Esophagus squamous epithelium (tissue), 5 donors: ENCODE results near the gene SKA2. TPM values are rescaled to one million over a fixed set of nuclear protein-coding genes. Genes with fewer than 3 reads are reported as not detected.
"Not testable (repeated sequence)": the region's sequence is repeated elsewhere in the genome, so short reads cannot be mapped to it uniquely, and the experiment has no call there.

Source experiments
- DNase-seq: peaks from one replicate; lab custom pipeline; 2025; lab: John Stamatoyannopoulos, UW
- H3K27ac ChIP-seq, 4 donors: fragments of 200-600 bp; sonication (generic); one replicate each; pipeline ENCODE4 v1.5.1; 2016 to 2019; ENCODE audit warnings: mild to moderate bottlenecking in 1 of 4
- H3K27me3 ChIP-seq, 4 donors: fragments of 200-600 bp; sonication (generic); 1 replicate in 3 of 4; 2 replicates in 1 of 4; pipeline versions ENCODE4 v1.5.1 to v1.6.0; 2017 to 2021; ENCODE audit warnings: antibody characterized with exemption in 1 of 4
- H3K36me3 ChIP-seq, 3 donors: fragments of 200-600 bp; sonication (generic); one replicate each; pipeline ENCODE4 v1.5.1; 2016 to 2019
- H3K4me1 ChIP-seq, 3 donors: fragments of 200-600 bp; sonication (generic); one replicate each; pipeline ENCODE4 v1.5.1; 2017 to 2019
- H3K4me3 ChIP-seq, 4 donors: fragments of 200-600 bp; sonication (generic); 1 replicate in 3 of 4; 2 replicates in 1 of 4; pipeline ENCODE4 v1.5.1; 2016 to 2019; ENCODE audit warnings: mild to moderate bottlenecking in 2 of 4, moderate library complexity in 1 of 4
- H3K9me3 ChIP-seq, 3 donors: fragments of 200-600 bp; sonication (generic); one replicate each; pipeline ENCODE4 v1.5.1; 2016 to 2019
- POLR2A ChIP-seq, 4 donors: fragments of 450-650 bp; IDR thresholded peaks; one replicate each; pipeline ENCODE4 v1.6.1; 2017; ENCODE audit warnings: antibody characterized with exemption in 4 of 4, mild to moderate bottlenecking in 4 of 4, moderate library complexity in 3 of 4
- WGBS, 2 donors: methylation state at CpG; one replicate each; pipeline ENCODE4 v1.1.5; 2018; 5-methylcytosine and 5-hydroxymethylcytosine counted together
- intact Hi-C: fragments of 100-400 bp; cut with DNase I; formaldehyde crosslinking; loops from one replicate; pipeline ENCODE4 v1.15.0; 2022
- total RNA-seq, 4 donors: library from RNA; depleted of rRNA; stranded (reverse); fragments of >200 nt; gene quantifications; one replicate each; pipeline ENCODE4 v1.1.0, GENCODE V29; 2016
- TF ChIP-seq, protein P1 (sequence below), 6 experiments: fragments of 450-650 bp in 4 of 6; fragments of 200-600 bp in 2 of 6; sonication (generic) in 2 of 6; IDR thresholded peaks; one replicate each; pipeline ENCODE4 v1.5.1; 2016 to 2019; ENCODE audit warnings: antibody characterized with exemption in 6 of 6, mild to moderate bottlenecking in 4 of 6, moderate library complexity in 4 of 6
- donor health status: DM: yes; HTN: yes; CAD: no.

The SKA2 gene
- total RNA-seq, 4 donors from 2014 or later, result 12.5 to 57.2 (median 37.6) TPM

DNA sequence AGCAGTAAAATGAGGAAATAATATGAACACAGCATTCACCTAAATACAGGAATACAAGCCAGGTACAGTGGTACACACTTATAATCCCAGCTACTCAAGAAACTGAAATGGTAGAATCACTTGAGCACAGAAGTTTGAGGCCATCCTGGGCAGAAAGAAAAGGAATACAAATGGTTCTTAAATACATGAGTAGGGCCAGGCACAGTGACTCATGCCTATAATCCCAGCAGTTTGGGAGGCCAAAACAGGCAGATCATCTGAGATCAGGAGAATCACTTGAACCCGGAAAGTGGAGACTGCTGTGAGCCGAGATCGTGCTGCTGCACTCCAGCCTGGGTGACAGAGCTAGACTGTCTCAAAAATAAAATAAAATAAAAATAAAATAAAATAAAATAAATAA, 31.9 kb upstream of the SKA2 start:
- no peak overlapping the region for H3K4me3 ChIP-seq
- 85 to 88% methylated on average over 3 of the region's 3 CpGs for WGBS, 2 donors
- no peaks in the 10 kb centered on the region for H3K9me3 ChIP-seq
- no peaks in the 10 kb centered on the region for H3K4me1 ChIP-seq
- TF ChIP-seq, protein P1, sequence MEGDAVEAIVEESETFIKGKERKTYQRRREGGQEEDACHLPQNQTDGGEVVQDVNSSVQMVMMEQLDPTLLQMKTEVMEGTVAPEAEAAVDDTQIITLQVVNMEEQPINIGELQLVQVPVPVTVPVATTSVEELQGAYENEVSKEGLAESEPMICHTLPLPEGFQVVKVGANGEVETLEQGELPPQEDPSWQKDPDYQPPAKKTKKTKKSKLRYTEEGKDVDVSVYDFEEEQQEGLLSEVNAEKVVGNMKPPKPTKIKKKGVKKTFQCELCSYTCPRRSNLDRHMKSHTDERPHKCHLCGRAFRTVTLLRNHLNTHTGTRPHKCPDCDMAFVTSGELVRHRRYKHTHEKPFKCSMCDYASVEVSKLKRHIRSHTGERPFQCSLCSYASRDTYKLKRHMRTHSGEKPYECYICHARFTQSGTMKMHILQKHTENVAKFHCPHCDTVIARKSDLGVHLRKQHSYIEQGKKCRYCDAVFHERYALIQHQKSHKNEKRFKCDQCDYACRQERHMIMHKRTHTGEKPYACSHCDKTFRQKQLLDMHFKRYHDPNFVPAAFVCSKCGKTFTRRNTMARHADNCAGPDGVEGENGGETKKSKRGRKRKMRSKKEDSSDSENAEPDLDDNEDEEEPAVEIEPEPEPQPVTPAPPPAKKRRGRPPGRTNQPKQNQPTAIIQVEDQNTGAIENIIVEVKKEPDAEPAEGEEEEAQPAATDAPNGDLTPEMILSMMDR (IDR thresholded peaks at IDR 0.05), result no peak
- TF ChIP-seq POLR2A (IDR thresholded peaks at IDR 0.05), result no peak
- H3K27me3 ChIP-seq, result no peaks in the 10 kb centered on the region
- H3K27ac ChIP-seq, result no peak overlapping the region
- no peak for DNase-seq
- intact Hi-C loops, result no loop called here
- H3K36me3 ChIP-seq, result peaks cover 0 to 4% (median 0%) of the 10 kb centered on the region in 3 donors

DNA sequence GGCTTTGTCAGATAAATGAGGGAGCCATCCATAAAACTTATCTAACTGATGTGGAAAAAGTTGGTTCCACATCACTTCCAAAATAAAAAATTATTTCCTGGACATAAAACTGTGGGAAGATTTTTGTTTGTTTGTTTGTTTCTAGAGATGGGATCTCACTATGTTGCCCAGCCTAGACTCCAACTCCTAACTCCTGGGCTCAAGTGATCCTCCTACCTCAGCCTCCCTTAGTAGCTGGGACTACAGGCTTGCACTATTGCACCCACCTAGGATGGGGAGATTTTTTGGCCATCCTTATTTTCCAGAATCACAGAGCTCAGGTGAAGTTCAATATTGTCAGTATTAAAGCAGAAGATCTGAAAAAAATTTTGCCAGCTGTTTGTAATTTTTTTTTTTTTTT, 31.0 kb upstream of the SKA2 start:
- H3K36me3 ChIP-seq, result no peaks in the 10 kb centered on the region
- DNase-seq, result no peak
- no peaks in the 10 kb centered on the region for H3K9me3 ChIP-seq
- H3K27me3 ChIP-seq, result no peaks in the 10 kb centered on the region
- intact Hi-C loops, result no loop called here
- no peaks in the 10 kb centered on the region for H3K4me1 ChIP-seq
- TF ChIP-seq POLR2A (IDR thresholded peaks at IDR 0.05), result no peak
- TF ChIP-seq, protein P1 (IDR thresholded peaks at IDR 0.05), result no peak
- no peak overlapping the region for H3K27ac ChIP-seq
- H3K4me3 ChIP-seq, result no peak overlapping the region

DNA sequence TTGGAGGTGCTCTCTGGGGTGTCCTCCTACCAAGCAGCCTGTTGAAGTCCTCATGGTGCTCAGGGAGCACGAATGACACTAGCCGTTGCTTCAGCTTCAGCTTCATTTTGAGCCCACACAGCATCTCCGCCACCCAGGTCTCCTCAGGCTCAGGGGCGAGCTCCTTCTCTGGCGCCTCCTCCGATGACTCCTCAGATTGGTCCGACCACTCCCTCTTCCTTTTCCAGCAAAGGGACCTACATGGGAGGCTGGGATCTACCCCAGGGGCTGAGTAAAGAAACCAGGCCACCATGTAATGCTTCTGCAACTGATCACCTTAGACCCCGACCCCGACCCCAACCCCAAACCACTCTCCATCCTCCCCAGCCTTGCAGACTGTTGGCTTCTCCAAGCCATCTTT, 26.5 kb upstream of the SKA2 start:
- WGBS, 2 donors, result 94 to 100% methylated on average over 9 of the region's 9 CpGs
- intact Hi-C loops, result no loop called here

DNA sequence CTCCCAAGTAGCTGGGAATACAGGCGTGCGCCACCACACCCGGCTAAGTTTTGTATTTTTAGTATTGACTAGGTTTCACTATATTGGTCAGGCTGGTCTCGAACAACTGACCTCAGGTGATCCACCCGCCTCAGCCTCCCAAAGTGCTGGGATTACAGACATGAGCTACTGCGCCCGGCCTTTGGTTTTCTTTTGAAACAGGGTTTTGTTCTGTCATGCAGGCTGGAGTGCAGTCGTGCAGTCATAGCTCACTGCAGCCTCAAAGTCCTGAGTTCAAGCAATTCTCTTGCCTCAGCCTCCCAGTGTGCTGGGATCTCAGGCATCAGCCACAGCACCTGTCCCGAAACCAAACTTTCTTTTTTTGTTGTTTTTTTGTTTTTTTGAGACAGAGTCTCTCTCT, 25.6 kb upstream of the SKA2 start:
- no peak for DNase-seq

More for the DNA sequence above, 26.5 kb upstream of the SKA2 start:
- H3K4me1 ChIP-seq, result no peaks in the 10 kb centered on the region
- H3K4me3 ChIP-seq, result no peak overlapping the region
- no peak overlapping the region for H3K27ac ChIP-seq
- DNase-seq, result no peak
- TF ChIP-seq POLR2A (IDR thresholded peaks at IDR 0.05), result no peak
- TF ChIP-seq, protein P1 (IDR thresholded peaks at IDR 0.05), result no peak
- H3K9me3 ChIP-seq, result no peaks in the 10 kb centered on the region
- no peaks in the 10 kb centered on the region for H3K27me3 ChIP-seq
- no peaks in the 10 kb centered on the region for H3K36me3 ChIP-seq

DNA sequence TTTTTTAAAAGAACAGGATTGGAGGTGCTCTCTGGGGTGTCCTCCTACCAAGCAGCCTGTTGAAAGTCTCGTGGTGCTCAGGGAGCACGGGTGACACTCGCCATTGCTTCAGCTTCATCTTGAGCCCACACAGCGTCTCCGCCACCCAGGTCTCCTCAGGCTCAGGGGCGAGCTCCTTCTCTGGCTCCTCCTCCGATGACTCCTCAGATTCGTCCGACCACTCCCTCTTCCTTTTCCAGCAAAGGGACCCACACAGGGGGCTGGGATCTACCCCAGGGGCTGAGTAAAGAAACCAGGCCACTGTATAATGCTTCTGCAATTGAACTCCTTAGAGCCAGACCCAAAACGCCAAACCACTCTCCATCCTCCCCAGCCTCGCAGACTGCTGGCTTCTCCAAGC, 24.6 kb upstream of the SKA2 start:
- H3K27ac ChIP-seq, DNase-seq, H3K36me3 ChIP-seq, H3K9me3 ChIP-seq, H3K27me3 ChIP-seq, H3K4me1 ChIP-seq, H3K4me3 ChIP-seq, intact Hi-C loops: not testable (repeated sequence)
- WGBS, 2 donors, result 93 to 97% methylated on average over 11 of the region's 11 CpGs

More for the DNA sequence above, 25.6 kb upstream of the SKA2 start:
- H3K9me3 ChIP-seq, result no peaks in the 10 kb centered on the region
- H3K27ac ChIP-seq, result no peak overlapping the region
- H3K4me3 ChIP-seq, result no peak overlapping the region
- intact Hi-C loops, result no loop called here
- 95 to 96% methylated on average over 9 of the region's 9 CpGs for WGBS, 2 donors
- no peak for TF ChIP-seq POLR2A (IDR thresholded peaks at IDR 0.05)
- TF ChIP-seq, protein P1 (IDR thresholded peaks at IDR 0.05), result no peak
- H3K4me1 ChIP-seq, result no peaks in the 10 kb centered on the region
- no peaks in the 10 kb centered on the region for H3K27me3 ChIP-seq
- no peaks in the 10 kb centered on the region for H3K36me3 ChIP-seq
